Tibial artery (tissue), 4 donors: Measurements from ENCODE around the gene CHST9.

Source experiments
- DNase-seq, 2 donors: peaks; one replicate each; pipeline ENCODE4 v3.0.0-alpha.2; 2019
- H3K27ac ChIP-seq, 2 donors: fragments of 200-600 bp; sonication (generic) in 1 of 2; 1 replicate in 1 of 2; 2 replicates in 1 of 2; pipeline ENCODE4 v1.5.1; 2018 to 2019; ENCODE audit warnings: mild to moderate bottlenecking in 1 of 2
- H3K27me3 ChIP-seq, 2 donors: fragments of 200-600 bp; sonication (generic) in 1 of 2; one replicate each; pipeline versions ENCODE4 v1.5.1 to v1.6.0; 2016 to 2019
- H3K36me3 ChIP-seq, 3 donors: fragments of 200-600 bp; sonication (generic) in 2 of 3; one replicate each; pipeline ENCODE4 v1.5.1; 2016 to 2019; ENCODE audit warnings: mild to moderate bottlenecking in 2 of 3
- H3K4me1 ChIP-seq, 4 donors: fragments of 200-600 bp; sonication (generic) in 2 of 4; 1 replicate in 3 of 4; 2 replicates in 1 of 4; pipeline ENCODE4 v1.5.1; 2016 to 2019
- H3K4me3 ChIP-seq, 2 donors: fragments of 200-600 bp; sonication (generic) in 1 of 2; 1 replicate in 1 of 2; 2 replicates in 1 of 2; pipeline ENCODE4 v1.5.1; 2018 to 2019; ENCODE audit warnings: mild to moderate bottlenecking in 2 of 2
- H3K9me3 ChIP-seq, 3 donors: fragments of 200-600 bp; sonication (generic) in 1 of 3; one replicate each; pipeline ENCODE4 v1.5.1; 2016 to 2019
- intact Hi-C: fragments of 100-400 bp; cut with DNase I; formaldehyde crosslinking; loops from one replicate; pipeline ENCODE4 v1.15.0; 2023; ENCODE audit warnings: low total_unique reads
- TF ChIP-seq, protein P1 (sequence below), 2 experiments: fragments of 200-600 bp in 1 of 2; fragments of 450-650 bp in 1 of 2; IDR thresholded peaks; one replicate each; pipeline ENCODE4 v1.5.1; 2017 to 2019; ENCODE audit warnings: antibody characterized with exemption in 2 of 2, mild to moderate bottlenecking in 1 of 2, moderate library complexity in 1 of 2

CHST9 gene

GRCh38 chr18:27009293-27009692 is 175.8 kb downstream of the CHST9 start:
- H3K4me3 ChIP-seq = no peak overlapping the region
- no peak overlapping the region for H3K27ac ChIP-seq
- H3K9me3 ChIP-seq = no peaks in the 10 kb centered on the region
- intact Hi-C loops = no loop called here
- H3K27me3 ChIP-seq = peaks cover 0 to 3% of the 10 kb centered on the region in 2 donors
- no peak for DNase-seq
- no peaks in the 10 kb centered on the region for H3K36me3 ChIP-seq
- H3K4me1 ChIP-seq = no peaks in the 10 kb centered on the region
- TF ChIP-seq, protein P1, sequence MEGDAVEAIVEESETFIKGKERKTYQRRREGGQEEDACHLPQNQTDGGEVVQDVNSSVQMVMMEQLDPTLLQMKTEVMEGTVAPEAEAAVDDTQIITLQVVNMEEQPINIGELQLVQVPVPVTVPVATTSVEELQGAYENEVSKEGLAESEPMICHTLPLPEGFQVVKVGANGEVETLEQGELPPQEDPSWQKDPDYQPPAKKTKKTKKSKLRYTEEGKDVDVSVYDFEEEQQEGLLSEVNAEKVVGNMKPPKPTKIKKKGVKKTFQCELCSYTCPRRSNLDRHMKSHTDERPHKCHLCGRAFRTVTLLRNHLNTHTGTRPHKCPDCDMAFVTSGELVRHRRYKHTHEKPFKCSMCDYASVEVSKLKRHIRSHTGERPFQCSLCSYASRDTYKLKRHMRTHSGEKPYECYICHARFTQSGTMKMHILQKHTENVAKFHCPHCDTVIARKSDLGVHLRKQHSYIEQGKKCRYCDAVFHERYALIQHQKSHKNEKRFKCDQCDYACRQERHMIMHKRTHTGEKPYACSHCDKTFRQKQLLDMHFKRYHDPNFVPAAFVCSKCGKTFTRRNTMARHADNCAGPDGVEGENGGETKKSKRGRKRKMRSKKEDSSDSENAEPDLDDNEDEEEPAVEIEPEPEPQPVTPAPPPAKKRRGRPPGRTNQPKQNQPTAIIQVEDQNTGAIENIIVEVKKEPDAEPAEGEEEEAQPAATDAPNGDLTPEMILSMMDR (IDR thresholded peaks at IDR 0.05) = no peak

DNA sequence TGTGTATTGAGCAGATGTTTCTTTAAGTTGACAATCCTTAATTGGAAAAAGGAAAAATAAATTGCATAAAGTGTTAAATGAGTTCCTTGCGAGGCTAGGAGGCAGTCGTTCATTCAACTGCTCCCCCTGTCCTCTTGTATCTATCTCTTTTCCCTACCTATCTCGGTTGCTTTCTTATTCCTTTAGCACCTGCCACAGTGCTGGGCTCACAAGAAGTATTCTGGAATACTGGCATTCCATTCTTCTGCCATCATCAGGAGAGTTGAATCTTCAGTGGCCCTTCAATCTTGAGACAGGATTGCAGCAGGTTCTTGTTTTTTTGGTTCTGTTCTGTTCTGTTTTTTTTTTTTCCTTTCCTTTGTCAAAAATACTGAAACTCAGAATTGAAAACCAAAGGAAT is 176.5 kb downstream of the CHST9 start:
- H3K4me1 ChIP-seq = no peaks in the 10 kb centered on the region
- H3K36me3 ChIP-seq = no peaks in the 10 kb centered on the region
- DNase-seq = no peak
- H3K9me3 ChIP-seq = no peaks in the 10 kb centered on the region
- no peak overlapping the region for H3K4me3 ChIP-seq
- no peak overlapping the region for H3K27ac ChIP-seq
- TF ChIP-seq, protein P1 (IDR thresholded peaks at IDR 0.05) = no peak
- peaks cover 0 to 3% of the 10 kb centered on the region in 2 donors for H3K27me3 ChIP-seq
- intact Hi-C loops = no loop called here

DNA sequence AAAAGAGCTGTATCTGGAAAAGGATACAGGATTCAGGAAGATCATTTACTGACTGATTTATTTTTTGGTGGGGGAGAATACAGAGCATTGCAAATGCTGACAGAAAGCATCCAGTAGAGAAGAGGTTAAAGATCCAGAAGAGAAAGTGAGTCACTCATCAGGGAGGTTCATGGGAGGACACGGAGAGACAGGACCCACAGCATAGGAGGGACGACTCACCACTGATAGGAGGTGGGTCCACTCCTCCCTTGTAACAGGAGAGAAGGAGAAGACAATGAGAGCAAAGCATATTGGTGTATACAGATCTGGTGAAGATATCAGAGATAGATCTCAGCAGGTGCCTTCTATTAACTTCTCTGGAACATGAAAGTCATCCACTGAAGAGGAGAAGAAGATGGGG is 177.2 kb downstream of the CHST9 start:
- Histone ChIP-seq H3K36me3 (no peaks in the 10 kb centered on the region), H3K27me3 (peaks cover 0 to 3% of the 10 kb centered on the region in 2 donors), H3K4me3 (no peak overlapping the region), H3K4me1 (no peaks in the 10 kb centered on the region), H3K27ac (no peak overlapping the region), H3K9me3 (no peaks in the 10 kb centered on the region)
- TF ChIP-seq, protein P1 (IDR thresholded peaks at IDR 0.05) = no peak
- intact Hi-C loops = no loop called here
- DNase-seq = no peak

- intact Hi-C loops = no loop called here
- Histone ChIP-seq H3K4me3 (no peak overlapping the region), H3K27me3 (peaks cover 0 to 3% of the 10 kb centered on the region in 2 donors), H3K27ac (no peak overlapping the region), H3K9me3 (no peaks in the 10 kb centered on the region), H3K36me3 (no peaks in the 10 kb centered on the region), H3K4me1 (no peaks in the 10 kb centered on the region)
- DNase-seq = no peak
- TF ChIP-seq, protein P1 (IDR thresholded peaks at IDR 0.05) = no peak
Measured at GRCh38 chr18:27005589-27005988, 179.5 kb downstream of the CHST9 start.

- H3K4me1 ChIP-seq = no peaks in the 10 kb centered on the region
- no peak overlapping the region for H3K27ac ChIP-seq
- peaks cover 0 to 3% of the 10 kb centered on the region in 2 donors for H3K27me3 ChIP-seq
- no peak overlapping the region for H3K4me3 ChIP-seq
- no peaks in the 10 kb centered on the region for H3K9me3 ChIP-seq
- DNase-seq = no peak
- no peaks in the 10 kb centered on the region for H3K36me3 ChIP-seq
- intact Hi-C loops = no loop called here
- TF ChIP-seq, protein P1 (IDR thresholded peaks at IDR 0.05) = peak; percentile 7 to 12
Measured at GRCh38 chr18:27004056-27004829, 180.9 kb downstream of the CHST9 start.
